CD4-positive, alpha-beta T cell (primary cell): ENCODE measurements around the gene MAP9. TPM values are rescaled to one million over a fixed set of nuclear protein-coding genes. Genes with fewer than 3 reads are reported as not detected.
"Not testable (repeated sequence)": the region's sequence is repeated elsewhere in the genome, so short reads cannot be mapped to it uniquely, and the experiment has no call there.

Source experiments
- ATAC-seq: fragments of 200-7000 bp; cut with Tn5 transposase; one replicate; pipeline ENCODE4 v1.10.0; 2022; ENCODE audit warnings: mild to moderate bottlenecking; ENCODE audit not compliant: poor library complexity
- CTCF ChIA-PET: fragments of 350-600 bp; sonication (Branson Sonifier 250); formaldehyde crosslinking; loops from one replicate; lab custom pipeline; 2021; ENCODE audit warnings: antibody characterized with exemption, inconsistent platforms; lab: Charles Lee
- POLR2A ChIA-PET: fragments of 350-600 bp; sonication (Branson Sonifier 250); formaldehyde crosslinking; loops from one replicate; lab custom pipeline; 2021; ENCODE audit warnings: antibody characterized with exemption, inconsistent platforms; lab: Charles Lee
- DNase-seq, 14 experiments: peaks; one replicate each; pipeline ENCODE4 v3.0.0-alpha.2; 2013 to 2020; ENCODE audit warnings: mixed read lengths in 2 of 14
- H3K27ac ChIP-seq, 2 donors: one replicate each; pipeline versions ENCODE4 v1.5.1 to v1.7.0; 2013; ENCODE audit warnings: low read length in 2 of 2, low read depth in 1 of 2, mild to moderate bottlenecking in 1 of 2
- H3K27me3 ChIP-seq, 2 experiments: 1 replicate in 1 of 2; 2 replicates in 1 of 2; pipeline versions ENCODE4 v1.6.1 to v1.7.0; 2013; ENCODE audit warnings: low read length in 2 of 2, control low read depth in 1 of 2, mild to moderate bottlenecking in 1 of 2, moderate library complexity in 1 of 2; ENCODE audit not compliant: insufficient read depth in 2 of 2, control insufficient read depth in 1 of 2
- H3K36me3 ChIP-seq: one replicate; pipeline ENCODE4 v1.6.1; 2013; ENCODE audit warnings: low read length, control low read depth; ENCODE audit not compliant: insufficient read depth
- H3K4me1 ChIP-seq: one replicate; pipeline ENCODE4 v1.6.1; 2013; ENCODE audit warnings: low read length, control low read depth; ENCODE audit not compliant: insufficient read depth
- H3K4me3 ChIP-seq: one replicate; pipeline ENCODE4 v1.5.1; 2013; ENCODE audit warnings: mild to moderate bottlenecking, low read length, moderate library complexity
- H3K9me3 ChIP-seq, 2 experiments: 1 replicate in 1 of 2; 2 replicates in 1 of 2; pipeline versions ENCODE4 v1.6.1 to v1.7.0; 2013; ENCODE audit warnings: low read length in 2 of 2, mild to moderate bottlenecking in 2 of 2, control low read depth in 1 of 2, moderate library complexity in 1 of 2; ENCODE audit not compliant: control insufficient read depth in 1 of 2, insufficient read depth in 1 of 2
- H3K27ac Mint-ChIP-seq: one replicate; pipeline ENCODE4 v1.8.0; 2020; ENCODE audit warnings: mixed read lengths
- H3K27me3 Mint-ChIP-seq: one replicate; pipeline ENCODE4 v1.8.0; 2021; ENCODE audit warnings: mixed read lengths
- H3K36me3 Mint-ChIP-seq: one replicate; pipeline ENCODE4 v1.8.0; 2021; ENCODE audit warnings: low read depth, mixed read lengths
- H3K4me1 Mint-ChIP-seq: one replicate; pipeline ENCODE4 v1.8.0; 2021; ENCODE audit warnings: low read depth, mixed read lengths
- H3K4me3 Mint-ChIP-seq: one replicate; pipeline ENCODE4 v1.8.0; 2020; ENCODE audit warnings: mild to moderate bottlenecking, mixed read lengths
- H3K9me3 Mint-ChIP-seq: one replicate; pipeline ENCODE4 v1.8.0; 2020; ENCODE audit warnings: mixed read lengths
- intact Hi-C, 2 experiments: fragments of 100-400 bp; cut with DNase I in 1 of 2; cut with micrococcal nuclease in 1 of 2; formaldehyde crosslinking; loops; one replicate each; pipeline versions ENCODE4 v1.15.1 to v1.9.0; 2023 to 2025; cut with DNase I, micrococcal nuclease
- polyA plus RNA-seq, 2 donors: library from polyadenylated mRNA; unstranded; fragments of 120-200 nt; gene quantifications; one replicate each; pipeline ENCODE4 v1.2.1, GENCODE V29; 2013
- total RNA-seq, 174 experiments: library from RNA in 2 of 174; stranded (reverse) in 2 of 174; gene quantifications; one replicate each; pipeline ENCODE4 v1.2.3 and lab custom pipeline; 2021 to 2026
- TF ChIP-seq, protein P1 (sequence below): fragments of 200-600 bp; IDR thresholded peaks from one replicate; pipeline ENCODE4 v1.8.0; 2022; ENCODE audit warnings: antibody characterized with exemption, mild to moderate bottlenecking

The MAP9 gene
- total RNA-seq, result 10 to 100 TPM; 15.5 to 16.5 TPM
- 5.4 TPM for polyA plus RNA-seq (2013, experiment 1 of 2)
- polyA plus RNA-seq (2013, experiment 2 of 2), result 6.4 TPM
- total RNA-seq (lab: John Stamatoyannopoulos, UW), result 9.4 to 41.2 (median 20.3) reads per million in 172 experiments

DNA sequence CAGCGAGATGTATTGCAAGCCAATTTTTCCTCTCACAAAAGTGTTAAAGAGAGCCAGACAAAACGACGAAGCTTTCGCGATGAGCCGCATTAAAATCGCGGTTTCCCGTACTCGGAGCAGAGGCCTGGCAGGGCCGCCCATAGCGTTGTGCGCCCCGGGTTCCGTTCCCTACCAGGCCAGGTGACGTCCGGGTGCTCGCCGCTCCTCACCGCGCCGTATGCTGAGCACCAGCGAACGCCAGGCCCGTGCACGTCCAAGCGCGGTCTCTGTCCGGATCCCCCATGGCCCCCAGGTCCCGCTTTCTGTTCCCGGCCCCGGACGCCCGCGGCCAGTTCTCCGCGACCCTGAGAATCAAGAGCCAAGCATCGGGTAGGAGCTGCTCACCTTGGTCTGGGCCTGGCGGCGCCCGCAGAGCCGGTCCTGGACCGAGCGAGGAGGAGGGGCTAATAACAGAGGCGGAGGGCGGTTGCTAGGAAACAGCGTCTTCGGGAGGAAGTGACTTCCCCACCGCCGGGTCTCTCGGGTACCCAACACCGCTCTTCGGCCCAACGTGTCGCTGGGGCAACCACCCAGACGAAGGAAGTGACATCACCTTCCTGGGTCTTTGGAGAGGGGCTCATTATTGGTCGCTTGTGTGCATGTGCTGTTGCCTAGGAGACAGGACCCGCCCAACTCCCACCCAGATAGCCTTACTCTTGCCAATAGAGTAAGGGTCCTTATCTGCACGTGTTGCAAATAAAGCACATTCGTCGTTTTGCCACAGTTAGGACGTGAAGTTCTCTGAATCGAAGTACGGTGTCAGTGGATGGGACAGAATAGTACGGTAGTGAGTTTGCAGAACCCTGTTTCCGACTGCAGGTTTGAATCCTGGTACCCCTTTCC lies at the start of gene MAP9:
TSS of gene MAP9 (minus strand) at position 579 of the 882 bp plus-strand sequence. CDS start 1,115 bp downstream, outside the sequence.
- H3K4me3 Mint-ChIP-seq, result peak within 1 kb of the TSS; percentile 86
- peaks cover 22% of the 10 kb centered on the region for H3K4me1 Mint-ChIP-seq
- peak within 1 kb of the TSS; percentile 70 for H3K4me3 ChIP-seq
- intact Hi-C loops, result loop anchor here (10.0 kb wide), 2 partner anchors 572 to 578 kb away; partner anchors contain the start of gene CTSO (in 1 of the 2)
- TF ChIP-seq, protein P1, sequence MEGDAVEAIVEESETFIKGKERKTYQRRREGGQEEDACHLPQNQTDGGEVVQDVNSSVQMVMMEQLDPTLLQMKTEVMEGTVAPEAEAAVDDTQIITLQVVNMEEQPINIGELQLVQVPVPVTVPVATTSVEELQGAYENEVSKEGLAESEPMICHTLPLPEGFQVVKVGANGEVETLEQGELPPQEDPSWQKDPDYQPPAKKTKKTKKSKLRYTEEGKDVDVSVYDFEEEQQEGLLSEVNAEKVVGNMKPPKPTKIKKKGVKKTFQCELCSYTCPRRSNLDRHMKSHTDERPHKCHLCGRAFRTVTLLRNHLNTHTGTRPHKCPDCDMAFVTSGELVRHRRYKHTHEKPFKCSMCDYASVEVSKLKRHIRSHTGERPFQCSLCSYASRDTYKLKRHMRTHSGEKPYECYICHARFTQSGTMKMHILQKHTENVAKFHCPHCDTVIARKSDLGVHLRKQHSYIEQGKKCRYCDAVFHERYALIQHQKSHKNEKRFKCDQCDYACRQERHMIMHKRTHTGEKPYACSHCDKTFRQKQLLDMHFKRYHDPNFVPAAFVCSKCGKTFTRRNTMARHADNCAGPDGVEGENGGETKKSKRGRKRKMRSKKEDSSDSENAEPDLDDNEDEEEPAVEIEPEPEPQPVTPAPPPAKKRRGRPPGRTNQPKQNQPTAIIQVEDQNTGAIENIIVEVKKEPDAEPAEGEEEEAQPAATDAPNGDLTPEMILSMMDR, result no peak
- peak within 1 kb of the TSS; percentile 88 for H3K27ac Mint-ChIP-seq
- H3K9me3 Mint-ChIP-seq, result no peaks in the 10 kb centered on the region
- H3K27ac ChIP-seq, result peak within 1 kb of the TSS; percentile 62 to 82
- DNase-seq (peak; percentile 76 to 98 (median 83)), ATAC-seq (peak; percentile 88)
- POLR2A ChIA-PET, result interaction anchor here (1.2 to 1.7 kb wide), 3 partner anchors 16 to 826 kb away, joined by 3 to 10 read pairs (median 5); partner anchors contain the start of gene PLRG1
- H3K36me3 ChIP-seq, result peaks cover 6% of the 10 kb centered on the region
- no peaks in the 10 kb centered on the region for H3K4me1 ChIP-seq
- CTCF ChIA-PET, result interaction anchor here (1.3 kb wide), 1 partner anchor 824 kb away, joined by 4 read pairs; no protein-coding TSS in a partner anchor
- H3K9me3 ChIP-seq, result no peaks in the 10 kb centered on the region
- peaks cover 14% of the 10 kb centered on the region for H3K36me3 Mint-ChIP-seq
- no peaks in the 10 kb centered on the region for H3K27me3 ChIP-seq
- H3K27me3 Mint-ChIP-seq, result no peaks in the 10 kb centered on the region

DNA sequence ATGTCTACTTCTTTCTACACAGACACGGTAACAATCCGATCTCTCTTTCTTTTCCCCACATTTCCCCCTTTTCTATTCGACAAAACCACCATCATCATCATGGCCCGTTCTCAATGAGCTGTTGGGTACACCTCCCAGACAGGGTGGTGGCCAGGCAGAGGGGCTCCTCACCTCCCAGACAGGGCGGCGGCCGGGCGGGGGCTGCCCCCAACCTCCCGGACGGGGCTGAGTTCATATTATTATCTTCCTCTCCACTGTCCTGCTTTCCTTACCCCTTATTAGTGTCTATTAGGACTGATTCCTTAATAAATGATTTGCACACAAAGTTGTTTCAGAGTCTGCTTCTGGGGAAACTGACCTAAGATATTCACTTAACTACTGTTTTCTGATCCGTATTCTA lies 48.0 kb upstream of the MAP9 start:
- H3K9me3 Mint-ChIP-seq, H3K27ac ChIP-seq, POLR2A ChIA-PET, H3K27ac Mint-ChIP-seq, H3K4me1 ChIP-seq, H3K27me3 ChIP-seq, intact Hi-C loops, H3K4me3 Mint-ChIP-seq, H3K36me3 ChIP-seq, H3K36me3 Mint-ChIP-seq, H3K4me3 ChIP-seq, ATAC-seq, H3K27me3 Mint-ChIP-seq, H3K4me1 Mint-ChIP-seq, DNase-seq, CTCF ChIA-PET: not testable (repeated sequence)
- H3K9me3 ChIP-seq, result peaks cover 4 to 14% of the 10 kb centered on the region in 2 experiments

DNA sequence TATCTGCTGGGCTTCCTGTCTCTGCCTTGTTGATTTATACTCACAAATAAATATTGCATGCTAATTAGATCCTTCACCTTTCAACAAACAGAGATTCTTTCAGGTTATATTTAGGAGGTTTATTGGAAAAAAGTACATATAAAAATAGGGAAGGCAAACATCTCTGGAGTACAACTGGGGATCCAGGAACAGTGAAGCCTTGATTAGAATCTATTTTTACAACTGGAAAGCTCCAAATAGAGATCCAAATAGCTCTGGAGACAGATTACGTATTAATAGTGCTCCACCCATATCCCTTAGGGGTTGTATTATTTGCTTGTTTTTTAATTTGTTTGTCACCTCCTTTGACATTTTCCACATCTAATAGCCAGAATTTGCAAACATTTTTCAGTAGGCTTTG lies 46.9 kb upstream of the MAP9 start:
- no peaks in the 10 kb centered on the region for H3K36me3 Mint-ChIP-seq
- H3K4me3 ChIP-seq, result no peak overlapping the region
- intact Hi-C loops, result no loop called here
- no peak overlapping the region for H3K4me3 Mint-ChIP-seq
- H3K4me1 Mint-ChIP-seq, result no peaks in the 10 kb centered on the region
- no peak for ATAC-seq
- H3K27me3 ChIP-seq, result peaks cover 3% of the 10 kb centered on the region in 2 experiments
- H3K9me3 ChIP-seq, result peaks cover 4 to 14% of the 10 kb centered on the region in 2 experiments
- H3K36me3 ChIP-seq, result no peaks in the 10 kb centered on the region
- DNase-seq, result no peak
- ChIA-PET CTCF (no interaction called here), POLR2A (no interaction called here)
- peaks cover 2% of the 10 kb centered on the region for H3K9me3 Mint-ChIP-seq
- no peaks in the 10 kb centered on the region for H3K4me1 ChIP-seq
- TF ChIP-seq, protein P1, result no peak
- no peak overlapping the region for H3K27ac Mint-ChIP-seq
- H3K27me3 Mint-ChIP-seq, result no peaks in the 10 kb centered on the region
- H3K27ac ChIP-seq, result no peak overlapping the region
